Prostate gland (tissue), 2 donors: ENCODE measurements around the gene NLRP4.

Source experiments
- CTCF ChIP-seq, 4 experiments: fragments of 200-600 bp in 2 of 4; fragments of 450-650 bp in 2 of 4; sonication (generic) in 2 of 4; IDR thresholded peaks; 1 replicate in 3 of 4; 2 replicates in 1 of 4; pipeline ENCODE4 v1.5.1; 2016 to 2019; ENCODE audit warnings: antibody characterized with exemption in 4 of 4, mild to moderate bottlenecking in 2 of 4, moderate library complexity in 2 of 4
- POLR2A ChIP-seq: fragments of 450-650 bp; IDR thresholded peaks from one replicate; pipeline ENCODE4 v1.6.1; 2016; ENCODE audit warnings: antibody characterized with exemption, mild to moderate bottlenecking
- POLR2AphosphoS5 ChIP-seq: sonication (generic); formaldehyde crosslinking; IDR thresholded peaks from one replicate; pipeline ENCODE4 v1.6.1; 2017; ENCODE audit warnings: antibody characterized with exemption

- TF ChIP-seq CTCF (IDR thresholded peaks at IDR 0.05), result no peak
- TF ChIP-seq POLR2AphosphoS5, result no peak
- TF ChIP-seq POLR2A, result no peak
Measured at GRCh38 chr19:55812449-55812848, 23.9 kb upstream of the NLRP4 start.
